ENCODE measurements around the gene PTPN5.
A peak's percentile ranks its signal among the peaks of the same experiment; 100 is the strongest.

Gene PTPN5

DNA sequence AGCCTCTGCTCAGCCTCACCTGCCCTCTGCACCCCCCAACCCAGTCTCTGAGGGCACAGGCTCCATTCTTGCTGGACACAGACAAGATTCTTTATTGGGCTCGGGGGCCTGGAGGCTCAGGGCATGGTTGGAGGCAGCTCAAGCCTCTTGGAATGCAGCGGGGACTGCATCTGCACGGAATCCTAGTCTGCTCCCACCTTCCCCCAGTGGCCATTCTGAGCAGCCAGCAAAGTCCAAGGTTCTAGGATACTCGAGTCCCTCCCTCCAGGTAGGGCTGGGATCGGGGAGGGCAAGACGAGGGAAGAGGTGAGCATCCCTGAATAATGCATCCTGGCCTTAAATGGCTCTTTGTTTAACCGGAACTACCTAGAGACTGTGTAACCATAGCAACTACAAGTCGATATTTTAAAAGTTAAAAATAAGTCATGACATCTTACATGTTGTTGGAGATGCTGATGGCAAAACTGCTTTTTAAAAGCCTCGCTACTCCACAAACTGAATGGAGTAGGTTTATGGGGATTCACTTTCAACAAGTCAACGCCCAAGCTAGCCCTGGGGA is 54.9 kb downstream of the PTPN5 start:
- DNase-seq, result no peak

- no peak for DNase-seq
These were observed 58.4 kb downstream of the PTPN5 start for GRCh38 chr11:18733202-18733601.

GRCh38 chr11:18731949-18732821 is 59.4 kb downstream of the PTPN5 start:
- DNase-seq, result peak; percentile 45

GRCh38 chr11:18731441-18731840 is 60.2 kb downstream of the PTPN5 start:
- no peak for DNase-seq

DNA sequence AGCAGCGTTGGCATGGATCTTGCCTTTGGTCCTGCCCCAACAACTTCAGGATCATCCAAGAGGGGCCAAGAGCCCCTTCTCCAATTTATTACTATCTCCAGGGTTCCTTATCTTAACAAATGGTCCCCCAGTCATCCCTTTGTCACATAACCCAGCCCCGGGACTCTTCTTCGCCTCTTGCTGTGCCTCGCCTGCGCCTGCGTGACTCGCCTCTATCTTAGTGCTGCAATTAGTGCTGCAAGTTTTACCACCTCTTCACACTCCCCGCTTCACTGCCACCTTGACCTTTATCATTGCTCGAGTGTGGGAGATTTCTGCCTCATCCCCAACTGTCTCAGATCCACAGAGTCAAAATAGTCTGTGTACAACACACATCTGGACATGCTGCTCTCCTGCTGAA is 61.6 kb downstream of the PTPN5 start:
- DNase-seq, result no peak

GRCh38 chr11:18729426-18729825 is 62.2 kb downstream of the PTPN5 start:
- no peak for DNase-seq

DNA sequence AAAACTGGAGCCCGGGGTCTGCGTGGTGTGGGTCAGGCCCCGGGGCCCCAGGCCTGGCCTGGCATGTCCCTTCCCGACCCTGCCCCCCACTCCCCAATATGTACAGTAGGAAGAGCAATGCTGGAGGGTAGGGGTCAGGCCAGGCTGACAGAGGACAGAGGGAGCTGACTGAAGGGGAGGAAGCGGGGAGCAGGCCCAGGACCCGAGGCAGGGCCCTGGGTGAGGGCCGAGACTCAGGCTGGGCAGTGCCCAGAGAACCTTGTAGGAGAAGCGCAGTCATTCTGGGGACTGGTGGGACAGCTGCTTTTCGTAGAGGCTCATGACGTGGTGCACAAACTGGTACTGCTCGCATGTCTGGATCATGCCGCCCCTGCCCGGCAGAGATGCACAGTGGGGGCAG is 62.9 kb downstream of the PTPN5 start:
- no peak for DNase-seq

DNA sequence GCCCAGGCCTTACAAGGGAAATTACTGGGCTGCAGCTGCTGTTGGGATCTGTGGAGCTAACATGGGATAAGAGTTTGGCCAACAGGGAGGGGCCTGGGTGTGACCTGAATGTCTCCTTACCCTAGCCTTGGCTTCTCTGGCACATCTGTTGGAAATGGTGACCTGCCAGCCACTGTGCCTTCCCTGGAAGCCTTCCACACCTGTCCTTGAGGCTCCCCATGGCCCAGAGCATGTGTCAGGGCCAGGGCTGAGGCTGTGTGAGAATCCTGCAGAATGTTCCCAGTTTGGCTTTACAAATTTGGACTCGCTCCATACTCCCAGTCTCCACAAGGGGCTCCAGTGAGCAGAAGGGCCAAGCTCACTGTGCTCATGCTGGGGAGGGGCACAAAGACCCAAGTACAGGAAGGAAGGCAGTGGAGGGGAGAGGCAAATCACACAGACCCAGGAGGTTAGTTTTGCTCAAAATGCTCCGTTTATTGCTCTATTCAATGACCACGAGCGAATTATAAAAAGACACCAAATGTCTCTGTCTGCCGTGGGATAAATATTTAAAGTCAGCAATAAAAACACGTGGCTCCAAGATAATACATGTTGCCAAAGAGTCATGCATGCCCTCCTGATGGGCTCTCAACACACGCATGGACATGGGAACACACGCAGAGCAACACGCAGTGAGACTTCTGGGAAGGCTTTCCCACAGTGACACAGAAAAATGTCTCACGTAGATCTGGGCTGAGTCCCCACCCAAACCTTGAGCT is 63.9 kb downstream of the PTPN5 start:
- peak; percentile 33 for DNase-seq

DNA sequence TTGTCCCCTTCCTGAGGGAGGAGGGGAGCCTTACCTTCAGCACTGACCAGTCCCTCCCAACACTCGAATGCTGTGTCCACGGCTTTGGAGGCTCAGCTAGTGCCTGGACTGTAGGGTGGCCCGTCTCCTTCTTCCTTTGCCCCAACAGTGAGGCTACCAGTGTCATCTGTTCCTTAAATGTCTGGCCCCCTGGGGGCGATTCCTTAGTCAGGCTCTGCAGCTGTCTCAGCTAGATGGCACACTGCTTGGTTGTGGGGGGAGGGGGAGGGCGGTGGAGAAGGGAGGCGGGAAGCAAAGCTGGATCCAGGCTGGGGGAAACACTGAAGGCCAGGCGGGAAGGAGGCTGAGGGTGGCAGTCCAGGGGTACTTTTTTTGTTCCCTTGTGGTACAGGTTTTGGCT is 65.6 kb downstream of the PTPN5 start, which contains the start of gene IGSF22:
IGSF22 (minus strand) TSS at position 149 of the 400 bp plus-strand sequence. CDS start 1,952 bp downstream, outside the sequence.
- no peak for DNase-seq

GRCh38 chr11:18723991-18724390 is 67.6 kb downstream of the PTPN5 start:
- DNase-seq, result no peak

DNA sequence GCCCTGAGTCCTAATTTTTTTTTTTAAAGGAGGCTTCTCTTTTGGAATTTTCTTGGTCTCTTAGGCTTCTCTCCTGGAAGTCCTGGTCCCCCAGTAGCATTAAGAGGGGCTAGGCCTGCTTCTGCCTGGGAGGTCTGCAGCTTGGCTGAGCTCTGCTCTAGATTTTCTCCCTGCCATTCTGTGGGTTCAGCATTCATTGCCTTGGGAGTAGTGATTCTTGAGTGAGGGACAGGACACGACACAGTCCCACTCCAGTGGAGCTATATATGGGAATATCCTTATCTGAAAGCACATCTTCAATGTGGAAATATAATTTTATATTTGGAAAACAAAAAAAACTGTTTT is 69.3 kb downstream of the PTPN5 start:
- DNase-seq, result no peak

DNA sequence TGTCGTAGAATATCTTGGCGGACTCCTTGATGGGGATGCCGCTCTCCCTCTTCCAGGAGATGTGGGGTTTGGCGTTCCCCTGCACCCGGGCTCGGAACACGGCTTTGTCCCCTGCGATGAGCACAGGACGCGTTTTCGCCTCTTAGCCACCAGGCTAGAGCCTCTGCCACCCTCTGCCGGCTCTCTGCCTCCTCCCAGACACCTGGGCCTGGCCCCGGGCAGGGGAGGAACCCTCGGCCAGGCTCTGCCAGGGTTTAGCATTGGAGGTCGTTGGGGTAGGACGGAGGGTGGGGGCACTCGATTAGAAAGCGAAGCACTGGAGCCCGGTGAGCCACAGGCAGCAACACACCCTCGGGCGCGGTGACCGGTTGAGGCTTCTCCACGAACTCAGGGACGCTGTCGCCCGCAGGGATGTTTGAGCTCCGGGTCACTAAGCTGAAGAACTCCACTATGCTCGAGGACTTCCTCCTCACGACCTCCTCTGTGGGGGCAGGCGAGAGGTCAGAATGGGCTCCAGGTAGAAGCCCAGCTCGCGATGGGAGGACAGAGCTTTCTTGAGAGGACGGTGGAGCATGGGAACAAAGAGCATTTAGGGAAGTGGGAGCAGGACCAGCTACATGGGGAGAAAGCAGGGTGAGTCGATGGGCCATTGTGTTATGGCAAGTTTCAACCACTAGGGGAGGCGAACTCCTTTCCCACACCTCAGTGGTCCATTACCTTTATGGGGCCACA is 69.9 kb downstream of the PTPN5 start:
- peak; percentile 51 for DNase-seq

DNA sequence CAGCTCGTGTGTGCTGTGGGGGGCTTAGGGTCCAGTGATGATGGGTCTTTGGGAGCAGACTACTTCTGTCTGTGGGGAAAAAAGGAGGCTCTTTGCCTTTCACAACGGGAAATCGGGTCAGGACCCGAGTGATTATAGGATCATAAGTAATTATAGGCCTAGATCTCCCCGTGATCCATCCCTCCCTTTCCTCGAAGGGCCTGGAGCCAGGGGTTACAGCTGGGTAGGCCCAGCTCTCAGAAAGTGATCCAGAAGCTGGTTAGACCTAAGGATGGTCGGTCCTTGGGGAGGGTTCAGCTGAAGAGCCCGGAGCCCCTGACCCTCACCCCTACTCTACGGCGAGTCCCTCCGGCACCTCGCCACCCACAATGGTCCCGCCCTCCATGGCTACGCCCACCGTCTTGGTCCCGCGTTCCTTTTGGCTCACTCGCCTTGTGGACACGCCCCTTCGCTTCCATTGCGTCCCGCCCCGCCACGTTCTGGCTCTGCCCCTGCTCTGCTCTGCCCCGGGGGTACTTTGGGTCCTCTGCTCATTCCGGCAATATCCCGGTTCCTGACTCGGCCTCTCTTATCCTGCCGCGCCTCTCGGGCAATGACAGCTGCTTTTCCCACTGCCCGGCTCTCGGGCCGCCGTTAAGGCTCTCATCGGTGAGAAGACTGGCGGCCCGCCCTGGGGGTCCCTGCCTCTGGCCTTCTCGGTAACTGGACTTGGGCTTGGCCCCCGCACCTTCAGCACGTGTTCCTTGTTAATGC is 70.6 kb downstream of the PTPN5 start:
- peak; percentile 76 for DNase-seq

- DNase-seq, result no peak
These were observed 71.3 kb downstream of the PTPN5 start for GRCh38 chr11:18720091-18720807.

DNA sequence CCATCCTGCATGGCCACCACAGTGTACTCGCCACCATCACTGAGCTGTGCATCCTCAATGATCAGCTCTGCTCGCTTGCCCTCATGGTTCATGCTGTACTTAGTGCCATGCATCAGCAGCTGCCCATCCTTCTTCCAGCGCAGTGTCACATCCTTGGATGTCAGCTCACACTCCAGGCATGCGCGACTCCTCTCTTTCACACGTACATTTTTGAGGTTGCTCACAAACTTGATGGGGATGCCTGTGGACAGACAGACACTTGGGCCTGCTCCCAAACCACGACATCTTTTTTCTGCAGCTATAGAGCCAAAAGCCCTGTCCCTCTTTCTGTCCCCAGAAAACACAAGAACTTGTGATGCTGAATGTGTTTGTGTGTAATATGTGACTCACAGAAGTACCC is 76.1 kb downstream of the PTPN5 start:
- no peak for DNase-seq

- no peak for DNase-seq
These were observed 77.2 kb downstream of the PTPN5 start for GRCh38 chr11:18714443-18714780.

DNA sequence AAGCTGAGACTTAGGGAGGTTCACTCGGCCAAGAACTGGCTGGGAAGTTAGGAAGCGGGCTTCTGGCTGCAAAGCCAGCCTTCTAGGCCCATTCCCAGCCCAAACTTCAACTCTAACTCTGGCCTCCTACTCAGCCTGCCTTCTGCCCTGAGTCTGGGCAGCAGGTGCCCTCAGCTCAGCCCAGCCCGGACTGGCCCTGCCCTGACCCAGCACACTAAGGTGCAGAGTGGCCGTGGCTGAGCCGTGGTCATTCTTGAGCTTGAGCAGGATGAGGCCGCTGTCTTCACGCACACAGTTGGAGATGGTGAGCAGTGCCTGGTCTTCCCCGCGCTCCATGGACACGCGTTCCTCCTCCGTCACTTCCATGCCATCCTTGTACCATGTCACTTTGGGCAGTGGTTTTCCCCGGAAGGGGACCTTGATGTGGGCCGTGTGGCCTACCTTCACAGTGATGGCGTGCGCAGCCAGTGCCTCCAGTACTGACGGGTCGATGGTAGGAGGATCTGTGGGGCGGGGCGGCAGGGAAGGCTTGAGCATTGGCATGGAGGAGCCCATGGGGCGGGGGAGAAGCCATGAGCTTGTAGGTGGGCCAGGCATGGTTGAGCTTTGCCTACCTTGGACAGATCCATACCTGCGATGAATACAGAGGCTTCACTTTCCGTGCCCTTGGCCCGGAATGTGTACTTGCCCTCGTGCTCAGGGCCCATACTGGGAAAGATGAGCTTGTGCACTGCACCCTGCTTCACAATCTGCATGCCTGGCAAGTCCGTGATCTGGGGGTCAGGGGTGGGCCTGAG is 77.8 kb downstream of the PTPN5 start:
- no peak for DNase-seq

DNA sequence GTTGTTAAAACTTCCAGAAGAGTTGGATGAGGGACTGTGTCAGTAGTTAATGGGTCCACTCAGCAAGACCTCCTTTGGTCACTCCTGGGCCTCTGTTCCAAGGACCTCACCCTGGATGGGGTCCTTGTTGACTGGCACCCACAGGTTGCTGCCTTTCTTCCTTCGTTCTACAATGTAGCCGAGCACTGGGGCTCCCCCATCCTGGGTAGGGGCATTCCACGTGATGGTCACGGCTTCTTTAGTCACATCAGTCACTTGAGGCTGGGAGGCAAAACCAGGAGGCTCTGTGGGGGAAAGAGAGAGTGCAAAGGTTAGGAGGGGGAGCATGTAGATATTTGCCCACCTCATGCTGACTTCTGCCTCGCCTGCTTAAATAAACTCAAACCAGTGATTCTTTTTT is 81.1 kb downstream of the PTPN5 start:
- DNase-seq, result no peak

- no peak for DNase-seq
These were observed 82.2 kb downstream of the PTPN5 start for GRCh38 chr11:18709414-18709813.

- DNase-seq, result no peak
These were observed 83.7 kb downstream of the PTPN5 start for GRCh38 chr11:18707811-18708340.

Measured in fibroblast of skin of right quadriceps (primary cell).